Aortic smooth muscle cell (primary cell): ENCODE data around the gene AKR7A2. TPM values are rescaled to one million over a fixed set of nuclear protein-coding genes. Genes with fewer than 3 reads are reported as not detected.

Experiments used
- total RNA-seq: library from RNA; depleted of rRNA; stranded (reverse); fragments of >200 nt; gene quantifications from 2 replicates; pipeline ENCODE4 v1.2.3, GENCODE V29; 2014

The AKR7A2 gene
- total RNA-seq, result 74.8 and 103 TPM in 2 replicates

GRCh38 chr1:19311931-19312781, at the start of gene AKR7A2, which contains the start of gene SLC66A1:
AKR7A2 (minus strand) TSS chr1:19312144; CDS start chr1:19312124, 20 bp downstream.
SLC66A1 (plus strand) TSS chr1:19312326; CDS start chr1:19317678, 5,352 bp downstream.

GRCh38 chr1:19288324-19289241, 23.4 kb downstream of the AKR7A2 start, which contains the start of gene AKR7A3:
AKR7A3 (minus strand) TSS chr1:19288770; CDS start chr1:19288709, 61 bp downstream.

Other genes starting within 250 kb of the AKR7A2 start
- 92.6 and 103 TPM in 2 replicates for gene UBR4, start 101.9 kb downstream of the AKR7A2 start, total RNA-seq
- gene EMC1, start 60.6 kb downstream of the AKR7A2 start, total RNA-seq, result 59.6 and 73.9 TPM in 2 replicates
- 14.5 and 27.5 TPM in 2 replicates for gene MRTO4, start 60.3 kb downstream of the AKR7A2 start, total RNA-seq
- 0.50 and 1.6 TPM in 2 replicates for gene AKR7A3, start 23.4 kb downstream of the AKR7A2 start, total RNA-seq
- gene SLC66A1, start 182 bp upstream of the AKR7A2 start, total RNA-seq, result 15.7 and 21.7 TPM in 2 replicates
- 210 and 220 TPM in 2 replicates for gene CAPZB, start 173.4 kb upstream of the AKR7A2 start, total RNA-seq